Heart left ventricle (tissue), 13 donors: ENCODE measurements around the gene TRIM65.
"Not testable (repeated sequence)": the region's sequence is repeated elsewhere in the genome, so short reads cannot be mapped to it uniquely, and the experiment has no call there.

Experiments
- CTCF ChIP-seq, 12 donors: fragments of 200-600 bp; sonication (generic) in 4 of 12; IDR thresholded peaks; one replicate each; pipeline versions ENCODE4 v1.5.0 to v1.8.0; 2018 to 2022; ENCODE audit warnings: antibody characterized with exemption in 12 of 12, mild to moderate bottlenecking in 5 of 12
- POLR2A ChIP-seq, 2 donors: fragments of 450-650 bp; IDR thresholded peaks; one replicate each; pipeline ENCODE4 v1.6.1; 2017; ENCODE audit warnings: antibody characterized with exemption in 2 of 2, mild to moderate bottlenecking in 2 of 2, moderate library complexity in 2 of 2
- donor health status: ischemic (EF 13 %, LVEDD 7.1; RV severe dilation, severe dysfunction).
- donor health status: DM: no; HTN: yes; CAD: no.
- donor health status: DM: no; HTN: no; CAD: no.
- donor health status: ischemic (EF 25% LVEDD 6.9; RV normal size, moderate dysfunction).
- donor health status: ischemic (EF 25% LVEDD 5.7; RV mildly dilated, moderate dysfunction).
- donor health status: ischemic (EF 35%, LVEDD 5.7; RV mildly dilated, moderate dysfunction).
- donor health status: nonischemic (EF 11% LVEDD 7.7; RV severe dilation, severe dysfunction).
- donor health status: DM: yes; HTN: yes; CAD: no.
- donor health status: PGD.
- donor health status: ischemic (EF 29% LVEDD 5.4; RV normal size, mild dysfunction).
- donor health status: nonischemic (EF 23%, LVEDD 6.1; RV moderate dilation, normal function).

- TF ChIP-seq POLR2A, CTCF (IDR thresholded peaks at IDR 0.05): not testable (repeated sequence)
Observed at GRCh38 chr17:75851693-75851991, 45.1 kb downstream of the TRIM65 start.
